ENCODE measurements around the gene KIF26A.

Gene KIF26A

GRCh38 chr14:104144453-104144790 lies 6.0 kb downstream of the KIF26A start:
- ChIA-PET POLR2A (interaction anchor here (0.7 kb wide), 1 partner anchor 64 kb away, joined by 3 read pairs; no protein-coding TSS in a partner anchor), CTCF (interaction anchor here (1.3 kb wide), 1 partner anchor 67 kb away, joined by 5 read pairs; no protein-coding TSS in a partner anchor)
- peaks cover 6% of the 10 kb centered on the region; the same call in 1 of the 2 replicates for H3K4me1 ChIP-seq (ENCODE audit: control insufficient read depth, insufficient read depth, low read length)
- H3K36me3 ChIP-seq (ENCODE audit: control insufficient read depth in 2 of 2, insufficient read depth in 1 of 2, low read length in 2 of 2): peaks cover 0 to 16% of the 10 kb centered on the region in 2 experiments; a peak in 1 of 3 replicates
- H3K27ac ChIP-seq (ENCODE audit: extremely low read depth, low read depth, low read length): no peak overlapping the region
- no peak for TF ChIP-seq ZNF169 (tag by site-specific recombination; IDR thresholded peaks at IDR 0.05)
- no peak for TF ChIP-seq ZNF664 (tag by site-specific recombination; IDR thresholded peaks at IDR 0.05)
- TF ChIP-seq PRDM2 (tag by site-specific recombination; IDR thresholded peaks at IDR 0.05; ENCODE audit: borderline replicate concordance): no peak
- TF ChIP-seq RBAK (tag by site-specific recombination; IDR thresholded peaks at IDR 0.05): no peak
- no peak for TF ChIP-seq ZNF571 (tag by site-specific recombination; IDR thresholded peaks at IDR 0.05)
- TF ChIP-seq ZNF148 (tag by site-specific recombination; IDR thresholded peaks at IDR 0.05; ENCODE audit: borderline replicate concordance): no peak
- TF ChIP-seq ZNF404 (tag by site-specific recombination; IDR thresholded peaks at IDR 0.05): no peak
- no peak for TF ChIP-seq ZNF701 (tag by site-specific recombination; IDR thresholded peaks at IDR 0.05)
- TF ChIP-seq REPIN1 (tag by site-specific recombination; IDR thresholded peaks at IDR 0.05; ENCODE audit: low read depth): no peak
- TF ChIP-seq ZNF10 (tag by site-specific recombination; IDR thresholded peaks at IDR 0.05): no peak
- no peak for TF ChIP-seq WT1 (tag by site-specific recombination; IDR thresholded peaks at IDR 0.05)
- TF ChIP-seq KLF10 (tag by site-specific recombination; IDR thresholded peaks at IDR 0.05): no peak
- TF ChIP-seq BCL11B (tag by site-specific recombination; IDR thresholded peaks at IDR 0.05; ENCODE audit: low read depth): no peak
- TF ChIP-seq ZNF19 (tag by site-specific recombination; IDR thresholded peaks at IDR 0.05; ENCODE audit: low read depth): no peak
- TF ChIP-seq ZNF530 (tag by site-specific recombination; IDR thresholded peaks at IDR 0.05; ENCODE audit: low read depth): no peak
- no peak for TF ChIP-seq ZSCAN18 (tag by site-specific recombination; IDR thresholded peaks at IDR 0.05)
- TF ChIP-seq GLI4 (tag by site-specific recombination; IDR thresholded peaks at IDR 0.05): no peak
- no peak for TF ChIP-seq ZNF843 (tag by site-specific recombination; IDR thresholded peaks at IDR 0.05)
- H3K9me3 ChIP-seq (ENCODE audit: control insufficient read depth, insufficient read depth, low read depth, low read length): no peaks in the 10 kb centered on the region
- no peak overlapping the region for H3K4me3 ChIP-seq (ENCODE audit: low read depth, low read length)

All from HEK293 (cell line).